GM21619 (cell line): ENCODE measurements around the gene ENC1.

ENCODE experiments used
- ATAC-seq: cut with Tn5 transposase; IDR thresholded peaks from one replicate; pipeline ENCODE4 v1.9.1; 2021; ENCODE audit not compliant: unreplicated experiment

ENC1 gene

GRCh38 chr5:74632947-74633356 lies 7.6 kb downstream of the ENC1 start:
- ATAC-seq: no peak

- ATAC-seq: peak; percentile 93
Measured at GRCh38 chr5:74631081-74631953, 9.2 kb downstream of the ENC1 start.

DNA sequence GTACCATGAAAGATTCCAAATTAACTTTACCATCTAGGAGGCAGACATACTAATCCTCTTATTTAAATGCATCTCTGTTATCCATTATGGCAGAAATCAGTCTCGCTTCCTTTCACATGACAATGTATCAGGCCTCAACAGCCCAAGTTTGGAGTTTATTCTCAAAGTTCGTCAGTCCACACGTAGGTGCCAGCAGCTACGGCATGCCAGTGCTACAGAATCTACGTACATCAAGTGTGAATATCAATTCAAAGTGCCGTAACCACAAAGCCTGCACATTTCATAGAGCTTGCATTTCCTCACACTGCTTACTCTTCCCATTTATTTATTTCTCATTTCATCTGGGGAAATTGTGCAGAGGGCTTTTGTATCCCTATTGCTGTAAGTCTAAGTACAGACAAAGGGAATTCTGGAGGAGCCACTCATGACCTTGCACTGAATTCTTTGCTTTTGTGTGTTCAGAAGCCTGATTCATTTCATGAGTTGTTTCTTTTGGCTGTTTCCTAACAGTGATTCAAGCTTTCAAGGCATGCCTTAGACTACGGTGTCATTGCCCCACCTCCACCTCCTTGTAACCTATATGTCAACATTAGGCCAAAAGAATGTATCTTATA lies 10.0 kb downstream of the ENC1 start:
- ATAC-seq: no peak

GRCh38 chr5:74629326-74629725 lies 11.2 kb downstream of the ENC1 start:
- no peak for ATAC-seq

DNA sequence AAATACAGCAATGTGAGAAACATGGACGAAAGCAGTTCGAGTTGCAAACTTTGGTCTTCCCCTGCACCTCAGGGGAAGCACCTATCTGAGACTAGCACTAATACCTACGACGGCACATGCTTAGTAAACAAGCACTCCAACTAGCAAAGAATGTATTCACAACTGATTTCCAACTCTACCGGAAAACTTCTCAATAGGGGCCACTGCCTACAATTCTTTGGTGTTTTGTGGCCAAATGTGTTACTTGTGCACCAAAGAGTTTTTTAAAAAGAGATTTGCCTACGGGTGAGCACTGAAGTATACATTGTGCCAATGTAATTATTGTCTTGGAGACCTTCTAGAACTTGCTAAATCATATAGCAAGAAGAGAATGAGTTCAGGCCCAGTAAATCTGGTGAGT lies 12.2 kb downstream of the ENC1 start:
- ATAC-seq: no peak

- ATAC-seq: no peak
Measured at GRCh38 chr5:74627646-74628279, 12.8 kb downstream of the ENC1 start.

DNA sequence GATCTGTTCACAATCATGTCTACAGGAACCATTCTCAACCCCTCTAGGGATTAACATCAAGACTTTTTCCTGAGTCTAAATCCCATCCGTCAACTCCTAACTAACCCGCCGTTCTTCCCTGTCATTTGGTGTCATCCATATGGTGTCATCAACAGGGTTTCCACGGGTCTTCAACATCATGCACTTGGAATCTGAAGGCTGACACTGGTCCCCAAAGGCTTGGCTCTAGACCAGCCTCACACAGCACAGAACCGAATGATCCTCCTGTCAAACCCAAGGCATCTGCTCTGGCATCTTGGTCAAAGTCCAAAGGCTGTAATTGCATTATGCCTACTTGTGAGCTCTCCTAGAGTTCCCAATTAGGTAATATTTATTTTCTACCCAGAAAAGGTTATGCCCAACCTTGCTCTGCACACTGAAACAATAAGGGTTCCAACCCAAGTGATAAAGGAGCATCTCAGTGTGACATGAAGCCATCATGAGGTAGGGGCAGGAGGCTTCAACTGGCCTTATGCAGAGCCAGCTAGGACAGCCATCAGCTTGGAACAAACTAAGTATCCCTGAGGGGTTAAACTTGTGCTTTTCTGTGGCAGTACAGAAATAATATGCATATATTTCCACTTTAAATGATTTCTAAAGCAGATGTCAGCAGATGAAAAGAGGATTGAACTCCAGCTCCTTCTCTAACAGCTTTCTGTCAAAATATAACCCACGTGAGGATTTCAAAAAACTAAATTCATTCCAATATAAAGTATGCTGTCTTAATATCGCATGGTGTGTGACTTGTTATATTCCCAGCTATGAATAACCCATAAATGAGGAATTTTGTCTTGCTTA lies 13.9 kb downstream of the ENC1 start:
- no peak for ATAC-seq

- ATAC-seq: no peak
Measured at GRCh38 chr5:74625742-74626241, 14.7 kb downstream of the ENC1 start.

- no peak for ATAC-seq
Measured at GRCh38 chr5:74624931-74625505, 15.5 kb downstream of the ENC1 start.

DNA sequence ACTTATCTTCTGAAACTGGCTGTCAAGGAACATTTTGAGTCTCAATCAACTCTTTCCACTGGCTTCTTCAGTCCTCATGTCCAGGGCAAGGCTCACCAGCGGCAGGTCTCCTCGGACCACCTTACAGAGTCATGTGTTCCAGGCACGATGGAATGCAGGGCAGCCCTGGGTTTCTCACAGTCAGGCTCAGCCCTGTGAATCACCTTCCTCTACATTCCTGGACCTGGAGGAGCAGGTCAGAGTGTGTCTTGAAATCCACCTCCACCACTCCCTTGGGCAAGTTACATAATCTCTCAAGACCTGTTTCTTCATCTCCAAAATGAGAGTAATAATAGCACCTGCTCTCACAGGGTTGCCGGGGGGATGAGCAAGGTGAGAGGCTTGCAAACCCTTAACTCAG lies 16.0 kb downstream of the ENC1 start:
- ATAC-seq: no peak

GRCh38 chr5:74623748-74624408 lies 16.6 kb downstream of the ENC1 start:
- ATAC-seq: no peak

GRCh38 chr5:74623006-74623611 lies 17.4 kb downstream of the ENC1 start:
- ATAC-seq: no peak

- no peak for ATAC-seq
Measured at GRCh38 chr5:74622122-74622521, 18.4 kb downstream of the ENC1 start.

DNA sequence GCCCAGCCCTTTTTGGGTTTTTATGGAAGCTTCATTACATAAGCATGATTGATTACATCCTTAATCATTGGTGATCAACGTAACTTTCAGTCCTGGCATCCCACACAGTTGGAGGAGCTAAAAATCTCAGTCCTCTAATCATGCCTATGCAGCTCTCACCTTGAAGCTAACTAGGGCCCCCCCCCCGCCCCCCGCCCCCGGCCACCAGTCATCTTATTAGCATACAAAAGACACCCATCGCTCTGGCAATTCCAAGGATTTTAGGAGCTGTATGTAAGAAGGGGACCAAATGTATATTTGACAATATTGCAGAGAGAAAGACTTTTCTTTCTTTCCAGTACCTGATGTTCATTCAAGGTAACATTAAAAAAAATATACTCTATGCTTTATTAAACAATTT lies 19.0 kb downstream of the ENC1 start:
- no peak for ATAC-seq

DNA sequence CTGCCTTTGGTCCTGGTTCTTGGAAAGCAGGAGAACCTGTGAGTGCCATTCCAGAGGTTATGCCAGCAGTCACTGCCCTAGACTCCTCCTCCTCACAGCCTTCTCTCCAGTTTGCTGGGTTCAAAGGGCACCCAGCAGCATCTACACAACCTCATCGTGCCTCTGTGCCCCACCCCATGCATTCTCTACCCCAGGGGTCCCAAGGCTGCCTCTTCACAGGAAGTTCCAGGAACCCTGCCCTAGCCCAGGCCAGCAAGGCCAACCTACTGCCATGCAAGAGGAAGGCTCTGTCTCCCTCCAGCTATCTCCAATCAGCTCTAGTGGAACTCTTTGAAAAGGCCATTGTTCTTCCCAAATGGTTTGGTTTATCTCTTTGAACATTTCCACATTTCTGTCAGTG lies 21.2 kb downstream of the ENC1 start:
- ATAC-seq: no peak

- ATAC-seq: no peak
Measured at GRCh38 chr5:74618106-74618505, 22.4 kb downstream of the ENC1 start.

GRCh38 chr5:74617202-74617601 lies 23.3 kb downstream of the ENC1 start:
- no peak for ATAC-seq

DNA sequence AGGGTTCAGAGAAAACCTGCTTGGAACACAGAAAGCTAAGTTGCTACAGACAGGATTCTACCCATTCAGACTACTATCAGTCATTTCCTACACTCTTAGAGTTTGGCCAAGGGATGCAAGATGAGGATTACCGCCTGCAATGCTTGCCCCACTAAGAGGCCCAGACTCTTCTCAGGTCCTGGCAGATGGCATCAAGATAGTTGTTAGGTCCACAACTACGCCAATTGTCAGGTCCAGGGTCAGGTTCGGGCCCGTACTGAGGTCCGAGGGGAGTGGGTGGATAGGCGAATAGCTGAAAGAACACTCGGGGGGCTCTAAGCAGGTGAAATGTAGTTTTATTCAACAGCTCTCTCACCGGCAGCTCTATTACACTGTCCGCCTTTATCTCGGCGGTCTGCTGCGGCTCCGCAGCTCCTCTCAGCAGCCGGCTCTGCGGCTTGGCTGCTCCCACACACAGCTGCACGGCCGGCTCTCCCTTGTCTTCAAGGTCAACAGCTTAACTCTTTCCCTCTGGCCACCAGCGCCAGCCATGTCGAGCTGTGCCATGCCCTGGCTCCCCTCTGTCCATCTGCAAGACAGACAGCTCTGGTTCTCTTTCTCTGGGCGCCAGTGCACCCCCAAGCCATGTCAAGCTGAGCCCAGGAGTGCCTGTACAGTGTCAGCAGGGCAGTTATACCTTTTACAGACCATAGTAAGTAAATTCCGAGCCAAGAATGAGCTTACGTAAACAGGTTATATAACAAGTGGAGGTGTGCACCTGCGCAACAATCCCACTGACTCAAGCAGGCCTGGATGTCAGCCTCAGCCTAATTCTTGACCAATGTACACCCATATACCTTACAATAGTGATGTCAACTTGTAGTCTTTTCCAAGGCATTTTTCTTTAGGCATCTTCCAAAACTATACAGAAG lies 24.0 kb downstream of the ENC1 start:
- no peak for ATAC-seq

DNA sequence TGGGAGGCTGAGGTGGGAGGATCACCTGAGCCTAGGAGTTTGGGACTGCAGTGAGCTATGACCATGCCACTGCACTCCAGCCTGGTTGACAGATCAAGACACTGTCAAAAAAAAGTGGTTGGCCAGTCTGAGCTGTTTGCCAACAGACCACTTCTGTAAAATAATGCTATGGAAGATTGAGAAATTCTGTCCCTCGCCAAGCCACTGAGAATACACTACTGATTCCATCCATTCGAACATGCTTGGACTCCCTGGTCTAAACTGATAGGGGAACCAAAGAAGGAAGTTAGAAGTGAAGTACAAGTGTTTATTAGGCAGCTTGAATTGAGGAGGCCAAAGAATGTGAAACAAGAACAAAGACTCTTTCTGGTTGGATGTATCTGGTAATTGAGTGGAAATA lies 27.2 kb downstream of the ENC1 start:
- no peak for ATAC-seq
